ENCODE measurements around the gene CAVIN1.
"Not testable (repeated sequence)": the region's sequence is repeated elsewhere in the genome, so short reads cannot be mapped to it uniquely, and the experiment has no call there.

CAVIN1 gene

GRCh38 chr17:42429726-42430447, 6.8 kb upstream of the CAVIN1 start:
- DNase-seq = no peak

GRCh38 chr17:42428141-42428944, 5.3 kb upstream of the CAVIN1 start:
- peak; percentile 24 to 50 for DNase-seq

- DNase-seq = no peak
Measured at GRCh38 chr17:42424991-42425610, 2.0 kb upstream of the CAVIN1 start.

- no peak for DNase-seq
Measured at GRCh38 chr17:42423766-42424165, 710 bp upstream of the CAVIN1 start.

- DNase-seq = no peak
Measured at GRCh38 chr17:42422412-42422957, 571 bp downstream of the CAVIN1 start.

GRCh38 chr17:42421507-42422338, 1.3 kb downstream of the CAVIN1 start:
- DNase-seq = no peak

GRCh38 chr17:42421136-42421506, 1.9 kb downstream of the CAVIN1 start:
- no peak for DNase-seq

- DNase-seq = not testable (repeated sequence)
Measured at GRCh38 chr17:42417981-42418380, 5.1 kb downstream of the CAVIN1 start.

- no peak for DNase-seq
Measured at GRCh38 chr17:42414704-42415409, 8.2 kb downstream of the CAVIN1 start.

GRCh38 chr17:42413464-42414040, 9.5 kb downstream of the CAVIN1 start:
- DNase-seq = no peak

- no peak for DNase-seq
Measured at GRCh38 chr17:42411905-42412679, 11.0 kb downstream of the CAVIN1 start.

GRCh38 chr17:42411361-42411760, 11.7 kb downstream of the CAVIN1 start:
- no peak for DNase-seq

- DNase-seq = no peak
Measured at GRCh38 chr17:42410319-42410685, 12.8 kb downstream of the CAVIN1 start.

GRCh38 chr17:42409523-42410318, 13.3 kb downstream of the CAVIN1 start:
- DNase-seq = no peak

GRCh38 chr17:42408061-42408460, 15.0 kb downstream of the CAVIN1 start:
- DNase-seq = no peak

- peak; percentile 81 to 90 for DNase-seq
Measured at GRCh38 chr17:42407289-42407836, 15.7 kb downstream of the CAVIN1 start.

GRCh38 chr17:42406615-42407288, 16.3 kb downstream of the CAVIN1 start:
- DNase-seq = no peak

GRCh38 chr17:42405963-42406495, 17.0 kb downstream of the CAVIN1 start:
- peak; percentile 69 to 70 for DNase-seq

- no peak for DNase-seq
Measured at GRCh38 chr17:42405076-42405475, 18.0 kb downstream of the CAVIN1 start.
